GM23248 (cell line): ENCODE results near the gene FABP1. TPM values are rescaled to one million over a fixed set of nuclear protein-coding genes. Genes with fewer than 3 reads are reported as not detected.

Experiments used
- DNase-seq: peaks from one replicate; pipeline ENCODE4 v3.0.0-alpha.2; 2015
- H2AFZ ChIP-seq: fragments of 200-600 bp; sonication (generic); 2 replicates; pipeline ENCODE4 v1.6.1; 2016; ENCODE audit warnings: antibody characterized with exemption
- H3F3A ChIP-seq: fragments of 200-600 bp; sonication (generic); 2 replicates; pipeline ENCODE4 v1.6.1; 2016; ENCODE audit warnings: mild to moderate bottlenecking, antibody characterized with exemption, mixed run types; ENCODE audit not compliant: insufficient read depth
- H3K27ac ChIP-seq: fragments of 200-600 bp; sonication (generic); 2 replicates; pipeline ENCODE4 v1.5.1; 2016; ENCODE audit warnings: mild to moderate bottlenecking
- H3K27me3 ChIP-seq: fragments of 200-600 bp; sonication (generic); replicated peaks from 2 replicates; pipeline ENCODE4 v1.6.1; 2016; ENCODE audit warnings: mild to moderate bottlenecking; ENCODE audit not compliant: insufficient read depth
- H3K36me3 ChIP-seq: fragments of 200-600 bp; sonication (generic); 2 replicates; pipeline ENCODE4 v1.6.1; 2016; ENCODE audit warnings: low read depth, mild to moderate bottlenecking
- H3K4me1 ChIP-seq: fragments of 200-600 bp; sonication (generic); 2 replicates; pipeline ENCODE4 v1.6.1; 2016; ENCODE audit warnings: mild to moderate bottlenecking; ENCODE audit not compliant: insufficient read depth
- H3K4me2 ChIP-seq: fragments of 200-600 bp; sonication (generic); one replicate; pipeline ENCODE4 v1.6.1; 2016; ENCODE audit warnings: mild to moderate bottlenecking; ENCODE audit not compliant: unreplicated experiment
- H3K4me3 ChIP-seq: fragments of 200-600 bp; sonication (generic); 2 replicates; pipeline ENCODE4 v1.5.1; 2016; ENCODE audit warnings: mild to moderate bottlenecking
- H3K79me2 ChIP-seq: fragments of 200-600 bp; sonication (generic); 2 replicates; pipeline ENCODE4 v1.6.1; 2016; ENCODE audit warnings: mild to moderate bottlenecking; ENCODE audit not compliant: insufficient read depth
- H3K9ac ChIP-seq: fragments of 200-600 bp; sonication (generic); 2 replicates; pipeline ENCODE4 v1.6.1; 2016; ENCODE audit warnings: mild to moderate bottlenecking
- H3K9me2 ChIP-seq: fragments of 200-600 bp; sonication (generic); 2 replicates; pipeline ENCODE4 v1.6.1; 2016; ENCODE audit warnings: mixed run types, mild to moderate bottlenecking, moderate library complexity; ENCODE audit not compliant: insufficient read depth
- H3K9me3 ChIP-seq: fragments of 200-600 bp; sonication (generic); one replicate; pipeline ENCODE4 v1.6.1; 2017; ENCODE audit warnings: low read depth
- H4K20me1 ChIP-seq: fragments of 200-600 bp; sonication (generic); 2 replicates; pipeline ENCODE4 v1.6.0; 2016; ENCODE audit not compliant: insufficient read depth
- EZH2 ChIP-seq: fragments of 200-600 bp; sonication (generic); IDR thresholded peaks from 2 replicates; pipeline ENCODE4 v1.6.1; 2018; ENCODE audit warnings: antibody characterized with exemption, mild to moderate bottlenecking; ENCODE audit not compliant: insufficient read depth, poor library complexity, severe bottlenecking
- EZH2phosphoT487 ChIP-seq: fragments of 200-600 bp; sonication (generic); IDR thresholded peaks from 2 replicates; pipeline ENCODE4 v1.6.1; 2018; ENCODE audit warnings: antibody characterized with exemption, moderate library complexity, mild to moderate bottlenecking, low read depth; ENCODE audit not compliant: insufficient read depth
- WGBS, 2 experiments: methylation state at CpG; one replicate each; pipeline ENCODE4 v1.1.6; 2015 to 2017; ENCODE audit warnings: low lambda C conversion rate in 2 of 2, low coverage in 1 of 2; ENCODE audit errors: missing lambda C conversion rate in 2 of 2; 5-methylcytosine and 5-hydroxymethylcytosine counted together
- in situ Hi-C: fragments of 300-500 bp; cut with MboI; formaldehyde crosslinking; loops from 2 replicates; pipeline ENCODE4 v1.15.0; 2020
- polyA plus RNA-seq: library from polyadenylated mRNA; unstranded; fragments of >200 nt; fragmentation: Nextera tagmentation; extraction: Ambion mirVana; gene quantifications from 2 replicates; pipeline ENCODE4 v1.2.1, GENCODE V29; 2016
- total RNA-seq: library from RNA; depleted of rRNA; stranded (reverse); fragments of >200 nt; shearing (Covaris generic); gene quantifications from 2 replicates; pipeline ENCODE4 v1.2.3, GENCODE V29; 2014

Gene FABP1
- total and polyA plus RNA-seq, 2 experiments from 2014 or later: not detected

DNA sequence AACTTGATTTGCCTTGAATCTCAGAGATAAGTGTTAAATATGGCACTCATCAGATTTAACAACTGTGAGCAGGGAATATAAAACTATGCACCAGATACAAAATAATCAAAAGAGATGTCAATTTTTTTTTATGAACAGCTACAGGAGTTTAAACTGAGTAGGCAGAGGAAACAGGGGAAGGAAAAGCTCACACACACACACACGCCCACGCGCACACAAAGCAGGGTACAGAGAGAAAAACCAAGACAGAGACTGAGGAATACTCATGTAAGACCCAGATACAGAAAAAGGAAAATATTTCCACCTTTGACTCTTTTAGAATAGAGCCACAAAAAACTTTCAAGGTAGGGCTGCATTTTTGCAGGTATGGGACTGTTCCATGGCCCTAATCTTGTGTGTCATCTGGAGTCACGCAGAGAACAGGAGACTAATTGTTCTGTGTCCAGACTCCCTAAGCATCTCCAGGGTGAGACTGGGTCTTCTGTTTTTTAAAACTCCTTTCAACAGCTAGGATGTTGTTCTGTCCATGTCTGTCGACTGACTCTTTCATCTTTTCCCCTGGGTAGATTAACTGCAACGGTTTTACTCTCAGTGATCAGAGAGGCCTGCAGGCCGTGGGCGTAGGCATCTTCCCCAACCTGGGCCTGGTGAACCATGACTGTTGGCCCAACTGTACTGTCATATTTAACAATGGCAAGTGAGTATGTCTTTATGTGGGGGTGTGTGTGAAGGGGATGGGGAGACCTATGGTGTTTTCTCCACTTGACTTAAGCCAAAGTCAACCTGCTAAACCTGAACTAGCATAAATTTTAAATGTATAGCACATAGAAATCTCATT is 37.2 kb downstream of the FABP1 start:
- H4K20me1 ChIP-seq: no peaks in the 10 kb centered on the region
- H3K9me2 ChIP-seq: no peaks in the 10 kb centered on the region
- H3F3A ChIP-seq: no peaks in the 10 kb centered on the region
- H3K9ac ChIP-seq: no peak overlapping the region
- H3K27me3 ChIP-seq: peaks cover 9% of the 10 kb centered on the region; the same call in 1 of the 2 replicates
- no peak for TF ChIP-seq EZH2
- no peak for TF ChIP-seq EZH2phosphoT487
- H3K27ac ChIP-seq: no peak overlapping the region
- no peak for DNase-seq
- H3K4me3 ChIP-seq: no peak overlapping the region
- H3K36me3 ChIP-seq: no peaks in the 10 kb centered on the region
- H3K4me2 ChIP-seq: no peak overlapping the region
- H3K9me3 ChIP-seq: no peaks in the 10 kb centered on the region
- H2AFZ ChIP-seq: no peak overlapping the region
- 69 to 82% methylated on average over 8 of the region's 8 CpGs for WGBS, 2 experiments
- in situ Hi-C loops: no loop called here
- no peaks in the 10 kb centered on the region for H3K79me2 ChIP-seq
- H3K4me1 ChIP-seq: no peaks in the 10 kb centered on the region

DNA sequence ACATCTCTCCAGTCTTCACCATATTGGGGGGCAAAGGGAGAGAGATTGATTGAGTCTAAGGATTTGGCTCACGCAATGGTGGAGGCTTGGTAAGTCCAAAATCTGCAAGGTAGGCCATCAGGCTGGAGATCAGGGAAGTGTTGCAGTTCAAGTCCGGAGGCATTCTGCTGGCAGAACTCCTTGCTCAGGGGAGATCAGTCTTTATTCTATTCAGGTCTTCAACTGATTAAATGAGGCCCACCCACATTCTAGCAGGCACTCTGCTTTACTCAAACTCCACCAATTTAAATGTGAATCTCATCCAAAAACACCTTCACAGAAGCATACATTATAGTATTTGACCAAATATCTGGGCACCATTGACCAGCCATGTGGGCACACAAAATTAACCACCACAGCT is 38.9 kb downstream of the FABP1 start:
- H3K9me2 ChIP-seq: no peaks in the 10 kb centered on the region
- DNase-seq: no peak
- no peaks in the 10 kb centered on the region for H4K20me1 ChIP-seq
- H3F3A ChIP-seq: no peaks in the 10 kb centered on the region
- H3K9ac ChIP-seq: no peak overlapping the region
- no peaks in the 10 kb centered on the region for H3K4me1 ChIP-seq
- WGBS, 2 experiments: 70 to 80% methylated on average over 2 of the region's 2 CpGs
- TF ChIP-seq EZH2phosphoT487 (no peak), EZH2 (no peak)
- no peaks in the 10 kb centered on the region for H3K9me3 ChIP-seq
- H3K27ac ChIP-seq: no peak overlapping the region
- no peak overlapping the region for H3K4me3 ChIP-seq
- no peaks in the 10 kb centered on the region for H3K79me2 ChIP-seq
- H2AFZ ChIP-seq: no peak overlapping the region
- no peak overlapping the region for H3K4me2 ChIP-seq
- in situ Hi-C loops: no loop called here
- no peaks in the 10 kb centered on the region for H3K36me3 ChIP-seq
- no peaks in the 10 kb centered on the region; the same call in 1 of the 2 replicates for H3K27me3 ChIP-seq

DNA sequence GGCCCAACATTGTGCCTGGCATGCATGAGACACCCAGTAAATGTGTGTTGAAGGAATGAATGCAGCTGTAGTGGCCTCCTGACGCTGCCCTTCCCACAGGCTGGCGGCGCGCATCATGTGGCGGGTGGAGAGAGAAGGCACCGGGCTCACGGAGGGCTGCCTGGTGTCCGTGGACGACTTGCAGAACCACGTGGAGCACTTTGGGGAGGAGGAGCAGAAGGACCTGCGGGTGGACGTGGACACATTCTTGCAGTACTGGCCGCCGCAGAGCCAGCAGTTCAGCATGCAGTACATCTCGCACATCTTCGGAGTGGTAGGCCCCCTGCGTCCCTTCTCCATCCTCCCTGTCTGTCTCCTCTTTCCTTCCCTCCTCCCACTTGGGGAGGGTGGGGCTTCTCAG is 40.1 kb downstream of the FABP1 start:
- Histone ChIP-seq H3K79me2 (no peaks in the 10 kb centered on the region), H3F3A (no peaks in the 10 kb centered on the region), H3K9me3 (no peaks in the 10 kb centered on the region), H4K20me1 (no peaks in the 10 kb centered on the region), H3K4me1 (no peaks in the 10 kb centered on the region), H3K27ac (no peak overlapping the region), H2AFZ (no peak overlapping the region), H3K27me3 (no peaks in the 10 kb centered on the region; the same call in none of the 2 replicates), H3K4me2 (no peak overlapping the region), H3K9me2 (no peaks in the 10 kb centered on the region), H3K4me3 (no peak overlapping the region), H3K36me3 (no peaks in the 10 kb centered on the region), H3K9ac (no peak overlapping the region)
- in situ Hi-C loops: no loop called here
- DNase-seq: no peak
- no peak for TF ChIP-seq EZH2phosphoT487
- TF ChIP-seq EZH2: no peak
- WGBS, 2 experiments: 72 to 73% methylated on average over 15 to 17 of the region's 17 CpGs

DNA sequence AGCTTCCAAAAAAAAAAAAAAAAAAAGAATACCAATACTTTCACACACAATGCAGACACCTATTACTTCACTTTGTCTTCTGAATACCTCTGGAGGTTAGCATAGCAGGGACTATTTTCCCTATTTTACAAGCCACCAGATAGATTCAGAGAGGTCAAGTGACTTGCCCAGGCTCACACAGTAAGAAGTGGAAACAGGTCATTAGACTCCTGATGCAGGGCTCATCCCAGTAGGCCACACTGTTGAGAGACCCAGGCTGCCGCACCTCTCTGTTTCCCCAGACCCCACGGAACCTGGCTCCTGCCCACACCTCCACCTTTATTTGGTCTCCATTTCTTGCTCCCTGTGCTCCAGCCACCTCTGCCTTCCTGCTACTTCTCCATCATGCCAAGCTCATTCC is 40.8 kb downstream of the FABP1 start:
- no peak overlapping the region for H3K4me2 ChIP-seq
- no peaks in the 10 kb centered on the region for H3K36me3 ChIP-seq
- 71 to 76% methylated on average over 2 of the region's 2 CpGs for whole genome bisulfite sequencing, 2 experiments
- no peaks in the 10 kb centered on the region for H4K20me1 ChIP-seq
- H3K27ac ChIP-seq: no peak overlapping the region
- no peaks in the 10 kb centered on the region for H3F3A ChIP-seq
- no peak overlapping the region for H3K9ac ChIP-seq
- no peaks in the 10 kb centered on the region for H3K79me2 ChIP-seq
- TF ChIP-seq EZH2phosphoT487 (no peak), EZH2 (no peak)
- no peak for DNase-seq
- no peaks in the 10 kb centered on the region for H3K4me1 ChIP-seq
- in situ Hi-C loops: no loop called here
- no peaks in the 10 kb centered on the region for H3K9me3 ChIP-seq
- no peaks in the 10 kb centered on the region; the same call in none of the 2 replicates for H3K27me3 ChIP-seq
- no peaks in the 10 kb centered on the region for H3K9me2 ChIP-seq
- no peak overlapping the region for H2AFZ ChIP-seq
- H3K4me3 ChIP-seq: no peak overlapping the region
